HepG2 (cell line): ENCODE results near the gene CFL1. TPM values are rescaled to one million over a fixed set of nuclear protein-coding genes. Genes with fewer than 3 reads are reported as not detected.

Experiments
- ARNT2 ChIP-seq: sonication (generic); formaldehyde crosslinking; IDR thresholded peaks from 2 replicates; pipeline ENCODE4 v1.8.0; 2022; ENCODE audit warnings: mild to moderate bottlenecking, low read depth, missing genetic modification reagents, moderate library complexity
- NCOA5 ChIP-seq: sonication (generic); formaldehyde crosslinking; IDR thresholded peaks from 2 replicates; pipeline ENCODE4 v1.4.0; 2020; ENCODE audit warnings: missing genetic modification reagents
- NKX3-1 ChIP-seq: sonication (generic); formaldehyde crosslinking; IDR thresholded peaks from 2 replicates; pipeline ENCODE4 v1.5.0; 2020; ENCODE audit warnings: missing genetic modification reagents
- SATB2 ChIP-seq: sonication (generic); formaldehyde crosslinking; IDR thresholded peaks from 2 replicates; pipeline ENCODE4 v1.5.0; 2020; ENCODE audit warnings: missing genetic modification reagents
- SPEN ChIP-seq: sonication (generic); formaldehyde crosslinking; IDR thresholded peaks from 2 replicates; pipeline ENCODE4 v1.5.1; 2020; ENCODE audit warnings: low read depth, mild to moderate bottlenecking, missing genetic modification reagents
- SYNCRIP ChIP-seq: fragments of 200-400 bp; formaldehyde crosslinking; IDR thresholded peaks from 2 replicates; pipeline ENCODE4 v1.6.1; 2018; ENCODE audit warnings: mild to moderate bottlenecking, low read depth, low read length; ENCODE audit not compliant: insufficient read depth
- TCF12 ChIP-seq, 2 experiments: fragments of 450-650 bp in 1 of 2; sonication (generic) in 1 of 2; formaldehyde crosslinking in 1 of 2; IDR thresholded peaks; 2 replicates each; pipeline versions ENCODE4 v1.6.1 to v1.8.0; 2017 to 2022; ENCODE audit warnings: antibody characterized with exemption in 1 of 2, mild to moderate bottlenecking in 1 of 2, missing genetic modification reagents in 1 of 2, moderate library complexity in 1 of 2
- ZFP36L1 ChIP-seq: sonication (generic); formaldehyde crosslinking; IDR thresholded peaks from 2 replicates; pipeline ENCODE4 v1.8.0; 2022; ENCODE audit warnings: mild to moderate bottlenecking, missing genetic modification reagents, moderate library complexity
- ZNF235 ChIP-seq: sonication (generic); formaldehyde crosslinking; IDR thresholded peaks from 2 replicates; pipeline ENCODE4 v1.8.1; 2023; ENCODE audit warnings: mild to moderate bottlenecking, missing genetic modification reagents, borderline replicate concordance
- ZNF616 ChIP-seq: sonication (generic); formaldehyde crosslinking; IDR thresholded peaks from 2 replicates; pipeline ENCODE4 v1.5.0; 2020; ENCODE audit warnings: low read depth, mild to moderate bottlenecking, missing genetic modification reagents
- ZNF737 ChIP-seq: sonication (generic); formaldehyde crosslinking; IDR thresholded peaks from 2 replicates; pipeline ENCODE4 v1.5.0; 2020; ENCODE audit warnings: missing genetic modification reagents, mild to moderate bottlenecking, borderline replicate concordance
- ZNF839 ChIP-seq: sonication (generic); formaldehyde crosslinking; IDR thresholded peaks from 2 replicates; pipeline ENCODE4 v1.4.0; 2020; ENCODE audit warnings: missing genetic modification reagents, mild to moderate bottlenecking, borderline replicate concordance
- polyA plus RNA-seq, 8 experiments: library from polyadenylated mRNA; depleted of rRNA in 3 of 8; stranded (reverse) in 7 of 8; unstranded in 1 of 8; fragments of >200 nt; fragmentation: Illumina TruSeq in 4 of 8; extraction: Trizol in 4 of 8; gene quantifications; 2 replicates each; pipeline versions ENCODE4 v1.2.1 to v1.2.3, GENCODE V29; 2011 to 2016; ENCODE audit warnings: low read depth in 4 of 8, missing spikeins in 1 of 8, mixed read lengths in 1 of 8; ENCODE audit not compliant: insufficient read depth in 1 of 8
- total RNA-seq, 5 experiments: library from RNA; depleted of rRNA; stranded (reverse); fragments of >200 nt; fragmentation: Illumina TruSeq; extraction: Trizol; gene quantifications; 2 replicates each; pipeline ENCODE4 v1.2.3, GENCODE V29; 2016; ENCODE audit warnings: low read depth in 1 of 5
- TF ChIP-seq, protein P1 (sequence below): sonication (generic); formaldehyde crosslinking; IDR thresholded peaks from 2 replicates; pipeline ENCODE4 v1.4.0; 2020; ENCODE audit warnings: missing genetic modification reagents, borderline replicate concordance
- TF ChIP-seq, protein P2 (sequence below): sonication (generic); formaldehyde crosslinking; IDR thresholded peaks from 2 replicates; pipeline ENCODE4 v1.5.0; 2020; ENCODE audit warnings: mild to moderate bottlenecking, missing genetic modification reagents
- TF ChIP-seq, protein P3 (sequence below): sonication (generic); formaldehyde crosslinking; IDR thresholded peaks from 2 replicates; pipeline ENCODE4 v1.4.0; 2020; ENCODE audit warnings: missing genetic modification reagents, borderline replicate concordance
- TF ChIP-seq, protein P4 (sequence below): sonication (generic); formaldehyde crosslinking; IDR thresholded peaks from 2 replicates; pipeline ENCODE4 v1.5.0; 2020; ENCODE audit warnings: mild to moderate bottlenecking, missing genetic modification reagents, borderline replicate concordance

The CFL1 gene
- total and polyA plus RNA-seq, 2 of the 13 experiments (the other 11 are each of a cell fraction or from before 2014, with no cell fraction given), result 379 to 383 TPM

GRCh38 chr11:65900125-65900898, 42.3 kb upstream of the CFL1 start, which contains the start of gene FOSL1 (continued):
- TF ChIP-seq, protein P1, sequence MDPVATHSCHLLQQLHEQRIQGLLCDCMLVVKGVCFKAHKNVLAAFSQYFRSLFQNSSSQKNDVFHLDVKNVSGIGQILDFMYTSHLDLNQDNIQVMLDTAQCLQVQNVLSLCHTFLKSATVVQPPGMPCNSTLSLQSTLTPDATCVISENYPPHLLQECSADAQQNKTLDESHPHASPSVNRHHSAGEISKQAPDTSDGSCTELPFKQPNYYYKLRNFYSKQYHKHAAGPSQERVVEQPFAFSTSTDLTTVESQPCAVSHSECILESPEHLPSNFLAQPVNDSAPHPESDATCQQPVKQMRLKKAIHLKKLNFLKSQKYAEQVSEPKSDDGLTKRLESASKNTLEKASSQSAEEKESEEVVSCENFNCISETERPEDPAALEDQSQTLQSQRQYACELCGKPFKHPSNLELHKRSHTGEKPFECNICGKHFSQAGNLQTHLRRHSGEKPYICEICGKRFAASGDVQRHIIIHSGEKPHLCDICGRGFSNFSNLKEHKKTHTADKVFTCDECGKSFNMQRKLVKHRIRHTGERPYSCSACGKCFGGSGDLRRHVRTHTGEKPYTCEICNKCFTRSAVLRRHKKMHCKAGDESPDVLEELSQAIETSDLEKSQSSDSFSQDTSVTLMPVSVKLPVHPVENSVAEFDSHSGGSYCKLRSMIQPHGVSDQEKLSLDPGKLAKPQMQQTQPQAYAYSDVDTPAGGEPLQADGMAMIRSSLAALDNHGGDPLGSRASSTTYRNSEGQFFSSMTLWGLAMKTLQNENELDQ, result no peak
- TF ChIP-seq SPEN (CRISPR knock-in tag) (peak; percentile 50; the same call in 1 of the 2 replicates), NKX3-1 (no peak), ZNF737 (no peak), ZNF616 (no peak), TCF12 (IDR thresholded peaks at IDR 0.05) (no peak), TCF12 (CRISPR knock-in tag; IDR thresholded peaks at IDR 0.05) (no peak), NCOA5 (no peak), SATB2 (no peak), ZNF839 (CRISPR knock-in tag) (no peak), SYNCRIP (no peak), ZFP36L1 (CRISPR knock-in tag) (no peak), ARNT2 (CRISPR knock-in tag) (peak; percentile 83), ZNF235 (CRISPR knock-in tag) (no peak)
- TF ChIP-seq, protein P2, sequence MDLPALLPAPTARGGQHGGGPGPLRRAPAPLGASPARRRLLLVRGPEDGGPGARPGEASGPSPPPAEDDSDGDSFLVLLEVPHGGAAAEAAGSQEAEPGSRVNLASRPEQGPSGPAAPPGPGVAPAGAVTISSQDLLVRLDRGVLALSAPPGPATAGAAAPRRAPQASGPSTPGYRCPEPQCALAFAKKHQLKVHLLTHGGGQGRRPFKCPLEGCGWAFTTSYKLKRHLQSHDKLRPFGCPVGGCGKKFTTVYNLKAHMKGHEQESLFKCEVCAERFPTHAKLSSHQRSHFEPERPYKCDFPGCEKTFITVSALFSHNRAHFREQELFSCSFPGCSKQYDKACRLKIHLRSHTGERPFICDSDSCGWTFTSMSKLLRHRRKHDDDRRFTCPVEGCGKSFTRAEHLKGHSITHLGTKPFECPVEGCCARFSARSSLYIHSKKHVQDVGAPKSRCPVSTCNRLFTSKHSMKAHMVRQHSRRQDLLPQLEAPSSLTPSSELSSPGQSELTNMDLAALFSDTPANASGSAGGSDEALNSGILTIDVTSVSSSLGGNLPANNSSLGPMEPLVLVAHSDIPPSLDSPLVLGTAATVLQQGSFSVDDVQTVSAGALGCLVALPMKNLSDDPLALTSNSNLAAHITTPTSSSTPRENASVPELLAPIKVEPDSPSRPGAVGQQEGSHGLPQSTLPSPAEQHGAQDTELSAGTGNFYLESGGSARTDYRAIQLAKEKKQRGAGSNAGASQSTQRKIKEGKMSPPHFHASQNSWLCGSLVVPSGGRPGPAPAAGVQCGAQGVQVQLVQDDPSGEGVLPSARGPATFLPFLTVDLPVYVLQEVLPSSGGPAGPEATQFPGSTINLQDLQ (CRISPR knock-in tag), result no peak
- TF ChIP-seq, protein P3, sequence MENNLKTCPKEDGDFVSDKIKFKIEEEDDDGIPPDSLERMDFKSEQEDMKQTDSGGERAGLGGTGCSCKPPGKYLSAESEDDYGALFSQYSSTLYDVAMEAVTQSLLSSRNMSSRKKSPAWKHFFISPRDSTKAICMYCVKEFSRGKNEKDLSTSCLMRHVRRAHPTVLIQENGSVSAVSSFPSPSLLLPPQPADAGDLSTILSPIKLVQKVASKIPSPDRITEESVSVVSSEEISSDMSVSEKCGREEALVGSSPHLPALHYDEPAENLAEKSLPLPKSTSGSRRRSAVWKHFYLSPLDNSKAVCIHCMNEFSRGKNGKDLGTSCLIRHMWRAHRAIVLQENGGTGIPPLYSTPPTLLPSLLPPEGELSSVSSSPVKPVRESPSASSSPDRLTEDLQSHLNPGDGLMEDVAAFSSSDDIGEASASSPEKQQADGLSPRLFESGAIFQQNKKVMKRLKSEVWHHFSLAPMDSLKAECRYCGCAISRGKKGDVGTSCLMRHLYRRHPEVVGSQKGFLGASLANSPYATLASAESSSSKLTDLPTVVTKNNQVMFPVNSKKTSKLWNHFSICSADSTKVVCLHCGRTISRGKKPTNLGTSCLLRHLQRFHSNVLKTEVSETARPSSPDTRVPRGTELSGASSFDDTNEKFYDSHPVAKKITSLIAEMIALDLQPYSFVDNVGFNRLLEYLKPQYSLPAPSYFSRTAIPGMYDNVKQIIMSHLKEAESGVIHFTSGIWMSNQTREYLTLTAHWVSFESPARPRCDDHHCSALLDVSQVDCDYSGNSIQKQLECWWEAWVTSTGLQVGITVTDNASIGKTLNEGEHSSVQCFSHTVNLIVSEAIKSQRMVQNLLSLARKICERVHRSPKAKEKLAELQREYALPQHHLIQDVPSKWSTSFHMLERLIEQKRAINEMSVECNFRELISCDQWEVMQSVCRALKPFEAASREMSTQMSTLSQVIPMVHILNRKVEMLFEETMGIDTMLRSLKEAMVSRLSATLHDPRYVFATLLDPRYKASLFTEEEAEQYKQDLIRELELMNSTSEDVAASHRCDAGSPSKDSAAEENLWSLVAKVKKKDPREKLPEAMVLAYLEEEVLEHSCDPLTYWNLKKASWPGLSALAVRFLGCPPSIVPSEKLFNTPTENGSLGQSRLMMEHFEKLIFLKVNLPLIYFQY (CRISPR knock-in tag), result peak; percentile 48; the same call in 1 of the 2 replicates
- TF ChIP-seq, protein P4, sequence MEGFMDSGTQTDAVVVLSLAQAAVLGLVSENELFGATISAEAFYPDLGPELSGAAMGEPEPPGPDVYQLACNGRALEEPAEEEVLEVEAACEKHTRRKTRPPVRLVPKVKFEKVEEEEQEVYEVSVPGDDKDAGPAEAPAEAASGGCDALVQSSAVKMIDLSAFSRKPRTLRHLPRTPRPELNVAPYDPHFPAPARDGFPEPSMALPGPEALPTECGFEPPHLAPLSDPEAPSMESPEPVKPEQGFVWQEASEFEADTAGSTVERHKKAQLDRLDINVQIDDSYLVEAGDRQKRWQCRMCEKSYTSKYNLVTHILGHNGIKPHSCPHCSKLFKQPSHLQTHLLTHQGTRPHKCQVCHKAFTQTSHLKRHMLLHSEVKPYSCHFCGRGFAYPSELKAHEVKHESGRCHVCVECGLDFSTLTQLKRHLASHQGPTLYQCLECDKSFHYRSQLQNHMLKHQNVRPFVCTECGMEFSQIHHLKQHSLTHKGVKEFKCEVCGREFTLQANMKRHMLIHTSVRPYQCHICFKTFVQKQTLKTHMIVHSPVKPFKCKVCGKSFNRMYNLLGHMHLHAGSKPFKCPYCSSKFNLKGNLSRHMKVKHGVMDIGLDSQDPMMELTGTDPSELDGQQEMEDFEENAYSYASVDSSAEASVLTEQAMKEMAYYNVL (CRISPR knock-in tag), result no peak
